SK-N-SH treated with all-trans-retinoic acid at 6 μM for 48 hours (cell line): ENCODE measurements around the gene UCHL5.

ENCODE experiments used
- ATAC-seq: fragments of 200-7000 bp; cut with Tn5 transposase; 3 replicates; pipeline ENCODE4 v1.9.1; 2020; ENCODE audit warnings: mild to moderate bottlenecking, moderate library complexity
- ARNTL ChIP-seq: fragments of 450-650 bp; formaldehyde crosslinking; IDR thresholded peaks from 2 replicates; pipeline ENCODE4 v1.5.0; 2020; ENCODE audit warnings: low read depth, mild to moderate bottlenecking, moderate library complexity, borderline replicate concordance
- CSDC2 ChIP-seq: fragments of 250-450 bp; sonication (Bioruptor Pico); IDR thresholded peaks from 2 replicates; pipeline ENCODE4 v1.5.0; 2020; ENCODE audit warnings: mild to moderate bottlenecking, moderate library complexity
- ESRRG ChIP-seq: fragments of 250-450 bp; sonication (Bioruptor Pico); IDR thresholded peaks from 2 replicates; pipeline ENCODE4 v1.6.1; 2021; ENCODE audit warnings: mild to moderate bottlenecking
- GLIS3 ChIP-seq: fragments of 250-450 bp; sonication (Bioruptor Pico); IDR thresholded peaks from 2 replicates; pipeline ENCODE4 v1.5.0; 2020; ENCODE audit warnings: mild to moderate bottlenecking, moderate library complexity
- OSR1 ChIP-seq: fragments of 250-450 bp; sonication (Bioruptor Pico); IDR thresholded peaks from 2 replicates; pipeline ENCODE4 v1.8.0; 2022; ENCODE audit warnings: moderate library complexity, mild to moderate bottlenecking, inconsistent platforms
- PPARA ChIP-seq: fragments of 250-450 bp; sonication (Bioruptor Pico); IDR thresholded peaks from 2 replicates; pipeline ENCODE4 v1.5.0; 2020; ENCODE audit warnings: mild to moderate bottlenecking, borderline replicate concordance
- RARB ChIP-seq: fragments of 250-450 bp; sonication (Bioruptor Pico); IDR thresholded peaks from 2 replicates; pipeline ENCODE4 v1.8.0; 2021; ENCODE audit warnings: mild to moderate bottlenecking, moderate library complexity
- SNAI2 ChIP-seq: fragments of 250-450 bp; sonication (Bioruptor Pico); IDR thresholded peaks from 2 replicates; pipeline ENCODE4 v1.5.0; 2020; ENCODE audit warnings: mild to moderate bottlenecking, moderate library complexity
- TCF4 ChIP-seq: fragments of 250-450 bp; sonication (Bioruptor Pico); IDR thresholded peaks from 2 replicates; pipeline ENCODE4 v1.8.0; 2021; ENCODE audit warnings: mild to moderate bottlenecking, moderate library complexity, borderline replicate concordance
- TOX ChIP-seq: fragments of 250-450 bp; sonication (Bioruptor Pico); IDR thresholded peaks from 2 replicates; pipeline ENCODE4 v1.8.0; 2021; ENCODE audit warnings: mild to moderate bottlenecking, moderate library complexity, borderline replicate concordance
- ZC3H10 ChIP-seq: fragments of 250-450 bp; sonication (Bioruptor Pico); IDR thresholded peaks from 2 replicates; pipeline ENCODE4 v1.5.1; 2021; ENCODE audit warnings: mild to moderate bottlenecking, moderate library complexity
- ZFP3 ChIP-seq: fragments of 250-450 bp; sonication (Bioruptor Pico); IDR thresholded peaks from 2 replicates; pipeline ENCODE4 v1.5.0; 2020; ENCODE audit warnings: mild to moderate bottlenecking, moderate library complexity
- ZFP30 ChIP-seq: fragments of 450-650 bp; formaldehyde crosslinking; IDR thresholded peaks from 2 replicates; pipeline ENCODE4 v1.5.0; 2022; ENCODE audit warnings: mild to moderate bottlenecking, moderate library complexity
- ZNF565 ChIP-seq: fragments of 450-650 bp; formaldehyde crosslinking; conservative IDR thresholded peaks from 2 replicates; pipeline ENCODE4 v1.5.0; 2020; ENCODE audit warnings: low read depth, mild to moderate bottlenecking, moderate library complexity
- ZNF70 ChIP-seq: fragments of 450-650 bp; formaldehyde crosslinking; IDR thresholded peaks from 2 replicates; pipeline ENCODE4 v1.5.0; 2020; ENCODE audit warnings: mild to moderate bottlenecking, moderate library complexity
- ZNF8 ChIP-seq: fragments of 450-650 bp; formaldehyde crosslinking; IDR thresholded peaks from 2 replicates; pipeline ENCODE4 v1.5.0; 2020; ENCODE audit warnings: mild to moderate bottlenecking, moderate library complexity
- TF ChIP-seq, protein P1 (sequence below): fragments of 250-450 bp; sonication (Bioruptor Pico); IDR thresholded peaks from 2 replicates; pipeline ENCODE4 v1.5.1; 2020; ENCODE audit warnings: low read depth, mild to moderate bottlenecking, moderate library complexity
- TF ChIP-seq, protein P2 (sequence below): fragments of 250-450 bp; sonication (Bioruptor Pico); IDR thresholded peaks from 2 replicates; pipeline ENCODE4 v1.8.0; 2020; ENCODE audit warnings: mild to moderate bottlenecking, moderate library complexity, borderline replicate concordance
- TF ChIP-seq, protein P3 (sequence below): fragments of 250-450 bp; sonication (Bioruptor Pico); IDR thresholded peaks from 2 replicates; pipeline ENCODE4 v1.5.1; 2021; ENCODE audit warnings: mild to moderate bottlenecking, moderate library complexity
- TF ChIP-seq, protein P4 (sequence below): fragments of 250-450 bp; sonication (Bioruptor Pico); IDR thresholded peaks from 2 replicates; pipeline ENCODE4 v1.5.0; 2020; ENCODE audit warnings: mild to moderate bottlenecking, moderate library complexity
- TF ChIP-seq, protein P5 (sequence below): fragments of 250-450 bp; sonication (Bioruptor Pico); IDR thresholded peaks from 2 replicates; pipeline ENCODE4 v1.8.0; 2021; ENCODE audit warnings: low read depth, mild to moderate bottlenecking, moderate library complexity, borderline replicate concordance

The UCHL5 gene

DNA sequence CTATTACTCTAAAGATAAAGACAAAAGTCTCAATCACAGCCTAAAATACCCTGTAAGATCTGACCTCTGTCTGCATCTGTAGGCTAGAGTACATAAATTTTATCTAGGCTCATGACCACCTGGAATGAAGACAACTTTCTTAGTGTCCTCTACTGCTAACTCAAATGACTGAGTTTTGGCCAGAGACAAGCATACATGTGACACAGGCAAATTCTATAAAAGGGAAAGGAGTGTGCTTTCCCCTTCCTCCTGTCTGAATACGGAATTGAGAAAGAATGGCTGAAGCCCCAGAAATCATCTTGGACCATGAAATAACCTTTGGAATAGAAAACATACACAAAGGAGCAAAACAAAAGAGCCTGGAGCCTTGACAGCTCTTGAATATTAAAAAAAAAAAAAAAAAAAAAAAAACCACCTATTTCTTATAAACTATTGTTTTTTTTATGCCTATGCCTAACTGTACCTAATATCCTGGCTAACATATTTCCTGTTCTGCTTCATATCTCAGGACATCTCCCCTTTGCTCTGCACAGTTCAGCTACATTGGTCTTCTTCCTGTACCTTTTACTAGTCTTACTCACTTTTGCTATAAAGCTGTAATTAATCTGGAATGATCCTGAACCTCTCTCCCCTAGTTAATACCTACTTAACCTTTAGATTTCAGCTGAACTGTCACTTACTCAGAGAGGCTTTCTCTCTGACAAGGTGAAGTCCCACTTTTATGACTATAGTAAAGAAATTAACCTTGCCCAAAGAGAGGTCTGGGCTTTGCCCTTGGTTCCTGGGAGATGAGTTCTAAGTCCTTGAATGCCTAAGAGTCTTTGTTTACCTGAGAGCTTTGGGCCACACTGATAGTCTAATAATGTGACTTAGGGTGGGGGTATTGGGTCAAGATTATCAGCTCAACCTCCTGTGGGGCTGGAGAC, 16.1 kb downstream of the UCHL5 start (continued):
- TF ChIP-seq, protein P1, sequence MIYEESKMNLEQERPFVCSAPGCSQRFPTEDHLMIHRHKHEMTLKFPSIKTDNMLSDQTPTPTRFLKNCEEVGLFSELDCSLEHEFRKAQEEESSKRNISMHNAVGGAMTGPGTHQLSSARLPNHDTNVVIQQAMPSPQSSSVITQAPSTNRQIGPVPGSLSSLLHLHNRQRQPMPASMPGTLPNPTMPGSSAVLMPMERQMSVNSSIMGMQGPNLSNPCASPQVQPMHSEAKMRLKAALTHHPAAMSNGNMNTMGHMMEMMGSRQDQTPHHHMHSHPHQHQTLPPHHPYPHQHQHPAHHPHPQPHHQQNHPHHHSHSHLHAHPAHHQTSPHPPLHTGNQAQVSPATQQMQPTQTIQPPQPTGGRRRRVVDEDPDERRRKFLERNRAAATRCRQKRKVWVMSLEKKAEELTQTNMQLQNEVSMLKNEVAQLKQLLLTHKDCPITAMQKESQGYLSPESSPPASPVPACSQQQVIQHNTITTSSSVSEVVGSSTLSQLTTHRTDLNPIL (CRISPR knock-in tag): no peak
- no peak for TF ChIP-seq TOX (CRISPR knock-in tag)
- TF ChIP-seq RARB (CRISPR knock-in tag): no peak
- no peak for TF ChIP-seq ZNF70 (CRISPR knock-in tag)
- no peak for TF ChIP-seq ZNF565 (CRISPR knock-in tag)
- TF ChIP-seq, protein P2, sequence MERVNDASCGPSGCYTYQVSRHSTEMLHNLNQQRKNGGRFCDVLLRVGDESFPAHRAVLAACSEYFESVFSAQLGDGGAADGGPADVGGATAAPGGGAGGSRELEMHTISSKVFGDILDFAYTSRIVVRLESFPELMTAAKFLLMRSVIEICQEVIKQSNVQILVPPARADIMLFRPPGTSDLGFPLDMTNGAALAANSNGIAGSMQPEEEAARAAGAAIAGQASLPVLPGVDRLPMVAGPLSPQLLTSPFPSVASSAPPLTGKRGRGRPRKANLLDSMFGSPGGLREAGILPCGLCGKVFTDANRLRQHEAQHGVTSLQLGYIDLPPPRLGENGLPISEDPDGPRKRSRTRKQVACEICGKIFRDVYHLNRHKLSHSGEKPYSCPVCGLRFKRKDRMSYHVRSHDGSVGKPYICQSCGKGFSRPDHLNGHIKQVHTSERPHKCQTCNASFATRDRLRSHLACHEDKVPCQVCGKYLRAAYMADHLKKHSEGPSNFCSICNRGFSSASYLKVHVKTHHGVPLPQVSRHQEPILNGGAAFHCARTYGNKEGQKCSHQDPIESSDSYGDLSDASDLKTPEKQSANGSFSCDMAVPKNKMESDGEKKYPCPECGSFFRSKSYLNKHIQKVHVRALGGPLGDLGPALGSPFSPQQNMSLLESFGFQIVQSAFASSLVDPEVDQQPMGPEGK (CRISPR knock-in tag): no peak
- TF ChIP-seq CSDC2 (CRISPR knock-in tag): no peak
- TF ChIP-seq PPARA: no peak
- TF ChIP-seq OSR1 (CRISPR knock-in tag): no peak
- no peak for TF ChIP-seq ESRRG (CRISPR knock-in tag)
- TF ChIP-seq, protein P3, sequence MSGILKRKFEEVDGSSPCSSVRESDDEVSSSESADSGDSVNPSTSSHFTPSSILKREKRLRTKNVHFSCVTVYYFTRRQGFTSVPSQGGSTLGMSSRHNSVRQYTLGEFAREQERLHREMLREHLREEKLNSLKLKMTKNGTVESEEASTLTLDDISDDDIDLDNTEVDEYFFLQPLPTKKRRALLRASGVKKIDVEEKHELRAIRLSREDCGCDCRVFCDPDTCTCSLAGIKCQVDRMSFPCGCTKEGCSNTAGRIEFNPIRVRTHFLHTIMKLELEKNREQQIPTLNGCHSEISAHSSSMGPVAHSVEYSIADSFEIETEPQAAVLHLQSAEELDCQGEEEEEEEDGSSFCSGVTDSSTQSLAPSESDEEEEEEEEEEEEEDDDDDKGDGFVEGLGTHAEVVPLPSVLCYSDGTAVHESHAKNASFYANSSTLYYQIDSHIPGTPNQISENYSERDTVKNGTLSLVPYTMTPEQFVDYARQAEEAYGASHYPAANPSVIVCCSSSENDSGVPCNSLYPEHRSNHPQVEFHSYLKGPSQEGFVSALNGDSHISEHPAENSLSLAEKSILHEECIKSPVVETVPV (CRISPR knock-in tag): no peak
- TF ChIP-seq SNAI2: no peak

DNA sequence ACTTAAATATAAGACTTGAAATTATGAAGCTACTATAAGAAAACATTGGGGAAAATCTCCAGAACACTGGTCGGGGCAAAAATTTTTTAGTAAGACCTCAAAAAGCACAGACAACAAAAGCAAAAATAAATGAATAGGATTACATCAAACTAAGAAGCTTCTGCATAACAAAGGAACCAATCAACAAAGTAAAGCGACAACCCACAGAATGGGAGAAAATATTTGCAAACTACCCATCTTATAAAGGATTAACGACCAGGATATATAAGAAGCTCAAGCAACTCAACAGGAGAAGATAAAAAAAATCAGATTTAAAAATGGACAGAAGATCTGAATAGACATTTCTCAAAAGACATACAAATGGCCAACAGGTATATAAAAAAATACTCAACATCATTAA, 19.1 kb downstream of the UCHL5 start:
- no peak for ATAC-seq
- TF ChIP-seq ESRRG (CRISPR knock-in tag) (no peak), ARNTL (CRISPR knock-in tag) (no peak), GLIS3 (CRISPR knock-in tag) (no peak), SNAI2 (no peak), ZC3H10 (CRISPR knock-in tag) (no peak), PPARA (no peak), CSDC2 (CRISPR knock-in tag) (no peak), RARB (CRISPR knock-in tag) (no peak), ZNF8 (no peak), ZFP30 (no peak), OSR1 (CRISPR knock-in tag) (no peak), TOX (CRISPR knock-in tag) (no peak), TCF4 (no peak), ZFP3 (CRISPR knock-in tag) (no peak)
- TF ChIP-seq, protein P3 (CRISPR knock-in tag): no peak
- TF ChIP-seq, protein P4, sequence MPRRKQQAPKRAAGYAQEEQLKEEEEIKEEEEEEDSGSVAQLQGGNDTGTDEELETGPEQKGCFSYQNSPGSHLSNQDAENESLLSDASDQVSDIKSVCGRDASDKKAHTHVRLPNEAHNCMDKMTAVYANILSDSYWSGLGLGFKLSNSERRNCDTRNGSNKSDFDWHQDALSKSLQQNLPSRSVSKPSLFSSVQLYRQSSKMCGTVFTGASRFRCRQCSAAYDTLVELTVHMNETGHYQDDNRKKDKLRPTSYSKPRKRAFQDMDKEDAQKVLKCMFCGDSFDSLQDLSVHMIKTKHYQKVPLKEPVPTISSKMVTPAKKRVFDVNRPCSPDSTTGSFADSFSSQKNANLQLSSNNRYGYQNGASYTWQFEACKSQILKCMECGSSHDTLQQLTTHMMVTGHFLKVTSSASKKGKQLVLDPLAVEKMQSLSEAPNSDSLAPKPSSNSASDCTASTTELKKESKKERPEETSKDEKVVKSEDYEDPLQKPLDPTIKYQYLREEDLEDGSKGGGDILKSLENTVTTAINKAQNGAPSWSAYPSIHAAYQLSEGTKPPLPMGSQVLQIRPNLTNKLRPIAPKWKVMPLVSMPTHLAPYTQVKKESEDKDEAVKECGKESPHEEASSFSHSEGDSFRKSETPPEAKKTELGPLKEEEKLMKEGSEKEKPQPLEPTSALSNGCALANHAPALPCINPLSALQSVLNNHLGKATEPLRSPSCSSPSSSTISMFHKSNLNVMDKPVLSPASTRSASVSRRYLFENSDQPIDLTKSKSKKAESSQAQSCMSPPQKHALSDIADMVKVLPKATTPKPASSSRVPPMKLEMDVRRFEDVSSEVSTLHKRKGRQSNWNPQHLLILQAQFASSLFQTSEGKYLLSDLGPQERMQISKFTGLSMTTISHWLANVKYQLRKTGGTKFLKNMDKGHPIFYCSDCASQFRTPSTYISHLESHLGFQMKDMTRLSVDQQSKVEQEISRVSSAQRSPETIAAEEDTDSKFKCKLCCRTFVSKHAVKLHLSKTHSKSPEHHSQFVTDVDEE (CRISPR knock-in tag): no peak
- TF ChIP-seq, protein P1 (CRISPR knock-in tag): no peak
- TF ChIP-seq, protein P2 (CRISPR knock-in tag): no peak
- TF ChIP-seq, protein P5, sequence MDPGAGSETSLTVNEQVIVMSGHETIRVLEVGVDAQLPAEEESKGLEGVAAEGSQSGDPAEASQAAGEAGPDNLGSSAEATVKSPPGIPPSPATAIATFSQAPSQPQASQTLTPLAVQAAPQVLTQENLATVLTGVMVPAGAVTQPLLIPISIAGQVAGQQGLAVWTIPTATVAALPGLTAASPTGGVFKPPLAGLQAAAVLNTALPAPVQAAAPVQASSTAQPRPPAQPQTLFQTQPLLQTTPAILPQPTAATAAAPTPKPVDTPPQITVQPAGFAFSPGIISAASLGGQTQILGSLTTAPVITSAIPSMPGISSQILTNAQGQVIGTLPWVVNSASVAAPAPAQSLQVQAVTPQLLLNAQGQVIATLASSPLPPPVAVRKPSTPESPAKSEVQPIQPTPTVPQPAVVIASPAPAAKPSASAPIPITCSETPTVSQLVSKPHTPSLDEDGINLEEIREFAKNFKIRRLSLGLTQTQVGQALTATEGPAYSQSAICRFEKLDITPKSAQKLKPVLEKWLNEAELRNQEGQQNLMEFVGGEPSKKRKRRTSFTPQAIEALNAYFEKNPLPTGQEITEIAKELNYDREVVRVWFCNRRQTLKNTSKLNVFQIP: no peak
